ENCODE measurements around the gene CEP20.

- TF ChIP-seq EZH2 (IDR thresholded peaks at IDR 0.05) (no peak), POLR2AphosphoS5 (IDR thresholded peaks at IDR 0.05; ENCODE audit: borderline replicate concordance, low read depth, low read length) (no peak), FOXP2 (optimal IDR thresholded peaks at IDR 0.05; ENCODE audit: control extremely low read depth, extremely low read length, insufficient read depth) (no peak)
These were observed 69.4 kb downstream of the CEP20 start for GRCh38 chr16:15819046-15819445.
